ENCODE results near the gene CLHC1.

DNA sequence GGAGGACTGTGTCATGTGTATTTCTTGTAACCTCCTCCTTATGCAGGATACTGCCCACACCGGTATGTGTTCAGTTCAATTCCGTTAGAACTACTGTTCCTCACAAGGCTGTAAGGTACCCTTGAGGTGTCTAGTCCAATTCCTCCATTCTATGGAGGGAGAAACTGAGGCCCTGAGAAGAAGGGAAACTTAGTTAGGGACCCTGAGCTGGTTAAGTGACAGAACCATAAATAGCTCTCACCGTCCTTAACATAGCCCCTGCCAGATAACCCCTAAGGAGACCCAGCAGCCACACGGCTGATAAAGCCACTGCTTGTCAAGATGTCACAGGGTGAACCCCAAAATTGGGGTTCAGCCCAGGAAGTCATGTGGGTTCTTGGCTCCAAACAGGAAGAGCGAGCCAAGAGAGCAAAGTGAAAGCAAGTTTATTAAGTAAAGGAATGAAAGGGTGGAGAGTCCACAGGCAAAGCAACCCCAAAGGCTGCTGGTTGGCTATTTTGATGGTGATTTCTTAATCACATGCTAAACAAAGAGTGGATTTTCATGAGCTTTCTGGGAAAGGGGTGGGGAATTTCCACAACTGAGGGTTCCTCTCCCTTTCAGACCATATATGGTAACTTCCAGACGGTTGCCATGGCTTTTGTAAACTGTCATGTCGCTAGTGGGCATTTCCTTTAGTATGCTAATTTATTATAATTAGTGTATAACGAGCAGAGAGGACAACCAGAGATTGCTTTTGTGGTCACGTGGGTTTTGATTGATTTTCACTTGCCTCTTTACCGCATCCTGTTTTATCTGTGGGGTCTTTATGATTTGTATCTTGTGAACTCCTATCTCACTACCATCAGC is 98.4 kb downstream of the CLHC1 start:
- TF ChIP-seq CTCF (IDR thresholded peaks at IDR 0.05; ENCODE audit: low read depth, low read length, missing input control), result no peak
- peak; percentile 94 for TF ChIP-seq REST (IDR thresholded peaks at IDR 0.05)
- peak; percentile 97 for TF ChIP-seq SP1 (IDR thresholded peaks at IDR 0.05)
- peak; percentile 16 for TF ChIP-seq FOXA1 (IDR thresholded peaks at IDR 0.05)
- no peak for TF ChIP-seq ATF3 (IDR thresholded peaks at IDR 0.05)
- peak; percentile 80 for TF ChIP-seq NR2F2 (IDR thresholded peaks at IDR 0.05)
- TF ChIP-seq JUND (IDR thresholded peaks at IDR 0.05), result peak; percentile 62 to 67
- peak in 1 of 2 donors; percentile 68 for TF ChIP-seq EGR1 (IDR thresholded peaks at IDR 0.05; ENCODE audit: low read depth in 2 of 2)
- TF ChIP-seq TAF1 (conservative IDR thresholded peaks at IDR 0.05), result no peak
- TF ChIP-seq, protein P1, sequence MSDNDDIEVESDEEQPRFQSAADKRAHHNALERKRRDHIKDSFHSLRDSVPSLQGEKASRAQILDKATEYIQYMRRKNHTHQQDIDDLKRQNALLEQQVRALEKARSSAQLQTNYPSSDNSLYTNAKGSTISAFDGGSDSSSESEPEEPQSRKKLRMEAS (IDR thresholded peaks at IDR 0.05), result peak; percentile 82
- peak; percentile 88 for TF ChIP-seq HNF4A (conservative IDR thresholded peaks at IDR 0.05)
- TF ChIP-seq YY1 (IDR thresholded peaks at IDR 0.05), result peak; percentile 87
- TF ChIP-seq RXRA (IDR thresholded peaks at IDR 0.05), result peak; percentile 77 to 88
- TF ChIP-seq GABPA (IDR thresholded peaks at IDR 0.05 in 1 of 2, conservative IDR thresholded peaks at IDR 0.05 in 1 of 2), result peak in 1 of 2 donors; percentile 72
